Fibroblast of the aortic adventitia (primary cell): ENCODE data around the gene NT5E. TPM values are rescaled to one million over a fixed set of nuclear protein-coding genes. Genes with fewer than 3 reads are reported as not detected.
A peak's percentile ranks its signal among the peaks of the same experiment; 100 is the strongest.

Experiments used
- DNase-seq: peaks from one replicate; pipeline ENCODE4 v3.0.0-alpha.2; 2010; ENCODE audit warnings: low read depth
- H3K4me3 ChIP-seq: 2 replicates; pipeline ENCODE4 v1.5.1; 2011; ENCODE audit warnings: low read depth, mild to moderate bottlenecking, control low read depth, low read length, moderate library complexity
- CTCF ChIP-seq: IDR thresholded peaks from 2 replicates; pipeline ENCODE4 v1.5.1; 2011; ENCODE audit warnings: mild to moderate bottlenecking, low read length, control low read depth, inconsistent platforms; ENCODE audit not compliant: insufficient read depth
- total RNA-seq: library from RNA; depleted of rRNA; stranded (reverse); fragments of >200 nt; gene quantifications from 2 replicates; pipeline ENCODE4 v1.2.3, GENCODE V29; 2012; ENCODE audit warnings: low replicate concordance

The NT5E gene
- total RNA-seq, result 67.2 and 418 TPM in 2 replicates

- TF ChIP-seq CTCF, result no peak
- H3K4me3 ChIP-seq, result peak within 1 kb of the TSS; percentile 91
- DNase-seq, result peak; percentile 72
Measured at GRCh38 chr6:85449818-85450759, at the start of gene NT5E. NT5E (plus strand) TSS chr6:85450083; CDS start chr6:85450140, 57 bp downstream.

DNA sequence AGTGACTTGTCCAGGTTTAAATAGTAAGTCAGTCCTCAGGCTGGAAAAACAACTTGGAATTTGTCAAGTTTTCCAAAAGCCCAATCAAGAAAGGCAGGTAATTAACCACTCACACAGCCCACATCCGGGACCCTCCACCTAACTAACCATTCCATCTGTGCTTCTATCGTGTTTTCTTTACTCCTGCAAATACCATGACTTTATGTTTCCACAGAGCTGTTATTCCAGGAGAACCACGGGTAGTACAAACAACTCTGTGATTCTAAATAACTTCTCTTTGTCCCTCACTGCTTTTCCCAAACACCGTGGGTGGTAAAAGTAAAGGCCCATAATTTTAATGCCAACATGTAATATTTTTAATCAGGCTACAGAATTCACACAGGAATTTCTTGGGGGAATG, 49.6 kb upstream of the NT5E start:
- no peak for TF ChIP-seq CTCF
- no peak for DNase-seq
- H3K4me3 ChIP-seq, result no peak overlapping the region

DNA sequence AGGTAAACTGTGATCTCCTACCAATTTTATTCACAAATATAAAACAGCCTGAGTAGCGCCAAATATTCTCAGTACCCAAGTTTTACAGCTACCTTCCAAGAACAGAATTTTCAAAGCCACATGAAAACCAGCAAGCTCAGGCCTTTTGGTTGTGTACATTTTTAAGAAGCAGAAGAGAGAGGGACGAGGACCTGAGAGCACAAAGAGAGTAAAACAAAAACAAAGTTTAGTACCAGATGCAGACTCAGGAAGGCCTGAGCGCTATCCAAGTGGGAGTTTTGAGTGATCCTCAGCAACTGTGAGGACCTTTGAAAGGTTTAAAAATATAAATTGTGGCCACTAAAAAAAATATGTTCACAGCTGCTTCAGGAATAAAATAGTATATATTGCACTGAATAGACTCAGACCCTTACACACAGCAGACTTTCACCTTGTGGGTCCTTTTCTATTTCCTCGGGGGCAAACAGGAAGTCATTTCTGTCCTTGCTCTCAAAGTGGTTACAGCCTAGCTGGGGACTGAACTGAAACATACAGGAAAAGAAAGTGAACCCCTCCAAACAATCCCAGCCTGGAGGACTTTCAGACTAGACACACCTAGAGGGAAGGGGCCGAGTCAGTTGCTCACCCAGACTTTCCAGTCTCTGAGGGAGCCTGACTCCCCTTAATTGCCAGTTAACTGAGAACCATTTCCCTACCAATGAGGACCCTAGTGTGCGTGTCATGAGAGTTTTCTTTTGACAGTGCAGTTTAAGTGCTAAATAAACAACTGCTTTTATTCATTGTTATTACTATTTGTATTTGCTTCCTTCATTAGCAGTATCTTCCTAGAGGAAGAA, 48.5 kb upstream of the NT5E start:
- H3K4me3 ChIP-seq, result no peak overlapping the region
- no peak for DNase-seq
- TF ChIP-seq CTCF, result no peak

DNA sequence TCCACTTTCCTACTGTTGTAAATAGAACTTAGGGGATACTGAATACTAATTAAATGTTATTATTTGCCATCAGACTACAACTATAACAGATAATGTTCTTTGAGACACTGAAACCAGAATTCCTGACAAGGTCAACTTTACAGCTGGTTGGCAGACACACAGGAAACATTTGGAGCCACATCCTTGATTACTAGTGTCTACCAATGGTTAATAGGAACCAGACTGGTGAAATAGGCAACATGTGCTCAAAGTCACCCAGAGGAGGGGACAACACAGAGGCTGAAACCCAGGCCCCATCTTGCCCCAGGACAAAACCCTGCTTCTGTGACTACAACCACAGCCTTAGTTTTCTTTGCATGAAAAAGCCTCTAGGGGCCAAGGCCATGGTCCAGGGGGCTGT, 47.8 kb upstream of the NT5E start:
- no peak overlapping the region for H3K4me3 ChIP-seq
- no peak for DNase-seq
- TF ChIP-seq CTCF, result no peak

DNA sequence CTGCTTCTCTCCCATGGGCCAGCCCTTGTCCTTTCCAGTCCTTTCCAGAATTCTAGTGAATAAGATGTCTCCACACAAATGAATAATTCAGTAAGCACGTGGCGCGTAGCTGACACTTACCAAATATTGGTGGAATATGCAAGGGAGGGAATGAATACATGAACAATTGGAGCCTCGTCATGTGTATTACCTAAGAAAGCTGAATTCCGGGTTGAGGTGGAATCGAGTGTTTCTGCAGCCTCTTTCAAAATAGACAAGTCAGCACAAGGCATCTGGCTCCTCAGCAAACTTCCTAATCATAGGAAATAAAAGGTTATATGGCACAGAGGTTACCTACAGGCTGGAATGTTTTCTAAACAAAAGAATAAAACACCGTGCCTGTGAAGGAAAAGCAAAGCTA, 47.0 kb upstream of the NT5E start:
- H3K4me3 ChIP-seq, result no peak overlapping the region
- no peak for TF ChIP-seq CTCF

GRCh38 chr6:85403331-85404015, 46.4 kb upstream of the NT5E start:
- peak overlapping the region; percentile 0 for H3K4me3 ChIP-seq
- no peak for TF ChIP-seq CTCF
- peak; percentile 93 for DNase-seq

More for the DNA sequence above, 47.0 kb upstream of the NT5E start:
- no peak for DNase-seq

GRCh38 chr6:85404016-85404563, 45.8 kb upstream of the NT5E start:
- peak overlapping the region; percentile 0 for H3K4me3 ChIP-seq
- peak; percentile 64 for DNase-seq
